Cardiac muscle cell (in vitro differentiated cells and primary cell): ENCODE measurements around the gene SEMA6C. TPM values are rescaled to one million over a fixed set of nuclear protein-coding genes. Genes with fewer than 3 reads are reported as not detected.

Experiments used
- DNase-seq, 2 donors: peaks; one replicate each; pipeline versions ENCODE4 v3.0.0 to v3.0.0-alpha.2; 2010 to 2017; ENCODE audit warnings: low read depth in 1 of 2, low spot score in 1 of 2
- H3K27ac ChIP-seq: fragments of 200-600 bp; sonication (generic); 2 replicates; pipeline ENCODE4 v1.5.1; 2016
- H3K27me3 ChIP-seq: fragments of 200-600 bp; sonication (generic); 2 replicates; pipeline ENCODE4 v1.6.0; 2016; ENCODE audit warnings: control low read depth
- H3K36me3 ChIP-seq: fragments of 200-600 bp; sonication (generic); 2 replicates; pipeline ENCODE4 v1.5.1; 2016; ENCODE audit warnings: control low read depth
- H3K4me1 ChIP-seq: fragments of 200-600 bp; sonication (generic); 2 replicates; pipeline ENCODE4 v1.8.1; 2017; ENCODE audit warnings: low read depth, mild to moderate bottlenecking, mixed run types
- H3K4me3 ChIP-seq: fragments of 200-600 bp; sonication (generic); 2 replicates; pipeline ENCODE4 v1.5.1; 2016; ENCODE audit warnings: mild to moderate bottlenecking
- H3K9me3 ChIP-seq: fragments of 200-600 bp; sonication (generic); 2 replicates; pipeline ENCODE4 v1.5.1; 2017; ENCODE audit warnings: low read depth, mild to moderate bottlenecking, control low read depth
- polyA plus RNA-seq: library from polyadenylated mRNA; unstranded; fragments of >200 nt; fragmentation: Nextera tagmentation; extraction: Ambion mirVana; gene quantifications from 2 replicates; pipeline ENCODE4 v1.2.1, GENCODE V29; 2016
- total RNA-seq: library from RNA; depleted of rRNA; stranded (reverse); fragments of >200 nt; gene quantifications from 2 replicates; pipeline ENCODE4 v1.2.3, GENCODE V29; 2016
- TF ChIP-seq, protein P1 (sequence below): IDR thresholded peaks from 2 replicates; pipeline ENCODE4 v1.5.1; 2012; ENCODE audit warnings: low read depth, mild to moderate bottlenecking, low read length

SEMA6C gene
- total and polyA plus RNA-seq, 2 experiments from 2014 or later = 23.3 to 28.1 TPM

DNA sequence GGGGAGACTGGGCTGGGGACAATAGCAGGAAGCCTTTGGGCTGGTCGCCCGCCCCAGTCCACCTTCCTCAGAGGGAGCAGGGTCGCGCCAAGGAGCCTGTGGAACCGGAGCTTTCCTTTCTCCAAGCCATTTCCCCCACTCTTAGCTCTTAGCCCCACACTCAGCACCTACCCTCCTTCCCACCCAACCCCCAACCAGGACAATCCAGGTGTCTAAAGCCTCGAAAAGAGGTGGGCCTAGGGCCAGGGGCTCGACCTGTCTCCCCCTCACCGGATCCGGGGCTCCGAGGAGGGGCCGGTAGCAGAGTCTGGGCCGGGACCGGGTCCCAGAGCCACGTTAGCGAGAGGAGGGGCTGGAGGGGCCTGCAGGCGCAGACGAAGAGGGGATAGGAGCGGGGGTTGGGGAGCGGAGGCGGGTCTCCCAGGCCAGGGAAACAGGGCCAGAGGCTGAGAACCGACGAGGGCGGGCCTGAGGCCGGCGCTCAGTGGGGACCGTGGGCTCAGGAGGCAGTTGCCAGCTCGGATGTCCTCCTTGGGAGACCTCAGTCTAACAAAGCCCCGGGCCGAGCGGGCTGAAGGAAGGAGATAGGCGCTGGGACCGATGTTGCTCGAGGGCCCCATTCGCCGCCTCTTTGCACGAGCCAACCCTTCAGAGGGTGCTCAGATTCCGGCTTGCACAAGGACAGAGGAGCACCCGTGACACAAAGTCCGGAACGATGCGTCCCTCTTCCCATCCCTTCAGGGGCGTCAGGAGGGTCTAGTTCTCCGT, 943 bp downstream of the SEMA6C start:
- Histone ChIP-seq H3K36me3 (no peaks in the 10 kb centered on the region), H3K9me3 (no peaks in the 10 kb centered on the region), H3K27me3 (no peaks in the 10 kb centered on the region), H3K4me1 (peaks cover 35% of the 10 kb centered on the region), H3K27ac (no peak overlapping the region), H3K4me3 (peak overlapping the region; percentile 64)
- DNase-seq = peak; percentile 24 to 35
- TF ChIP-seq, protein P1, sequence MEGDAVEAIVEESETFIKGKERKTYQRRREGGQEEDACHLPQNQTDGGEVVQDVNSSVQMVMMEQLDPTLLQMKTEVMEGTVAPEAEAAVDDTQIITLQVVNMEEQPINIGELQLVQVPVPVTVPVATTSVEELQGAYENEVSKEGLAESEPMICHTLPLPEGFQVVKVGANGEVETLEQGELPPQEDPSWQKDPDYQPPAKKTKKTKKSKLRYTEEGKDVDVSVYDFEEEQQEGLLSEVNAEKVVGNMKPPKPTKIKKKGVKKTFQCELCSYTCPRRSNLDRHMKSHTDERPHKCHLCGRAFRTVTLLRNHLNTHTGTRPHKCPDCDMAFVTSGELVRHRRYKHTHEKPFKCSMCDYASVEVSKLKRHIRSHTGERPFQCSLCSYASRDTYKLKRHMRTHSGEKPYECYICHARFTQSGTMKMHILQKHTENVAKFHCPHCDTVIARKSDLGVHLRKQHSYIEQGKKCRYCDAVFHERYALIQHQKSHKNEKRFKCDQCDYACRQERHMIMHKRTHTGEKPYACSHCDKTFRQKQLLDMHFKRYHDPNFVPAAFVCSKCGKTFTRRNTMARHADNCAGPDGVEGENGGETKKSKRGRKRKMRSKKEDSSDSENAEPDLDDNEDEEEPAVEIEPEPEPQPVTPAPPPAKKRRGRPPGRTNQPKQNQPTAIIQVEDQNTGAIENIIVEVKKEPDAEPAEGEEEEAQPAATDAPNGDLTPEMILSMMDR = no peak

DNA sequence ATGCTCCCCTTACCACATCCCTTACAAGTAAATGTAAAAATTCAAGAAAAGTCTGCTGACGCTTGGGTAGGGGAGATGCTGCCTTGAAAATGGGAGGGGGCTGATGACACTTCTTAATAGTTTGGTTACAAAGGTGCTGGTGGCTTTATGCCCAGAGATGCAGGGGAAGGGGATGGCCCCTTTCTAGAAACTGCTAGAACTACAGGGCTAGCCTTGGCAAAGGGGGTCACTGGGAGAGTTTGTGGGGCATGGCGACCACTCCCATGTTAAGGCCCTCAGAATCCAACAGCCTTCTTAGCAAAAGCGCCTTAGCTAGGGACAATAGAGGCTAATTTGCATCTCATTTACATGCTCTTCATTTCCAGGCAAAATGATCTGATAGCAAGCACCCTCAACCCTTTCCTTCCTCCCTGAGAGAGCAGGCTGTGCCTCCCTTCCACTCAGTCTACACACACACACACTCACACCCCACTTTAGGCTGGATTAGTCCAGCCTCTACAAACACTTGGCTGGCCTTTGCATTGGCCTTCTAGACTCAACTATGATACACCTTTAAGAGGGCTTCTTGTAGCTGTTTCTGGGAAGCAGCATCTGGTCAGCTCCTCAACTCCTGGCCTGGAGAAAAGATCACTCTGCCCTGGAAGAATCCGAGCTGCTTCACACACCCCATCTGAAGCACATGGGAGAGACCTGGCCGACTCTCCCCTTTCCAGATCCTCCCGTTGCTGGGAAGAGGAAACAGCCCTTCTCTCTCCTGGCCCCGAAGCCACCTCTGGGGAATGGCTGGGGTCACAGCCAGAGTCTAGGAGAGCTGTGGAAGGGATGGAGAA, 1.7 kb downstream of the SEMA6C start:
- peaks cover 2% of the 10 kb centered on the region for H3K36me3 ChIP-seq
- peak overlapping the region; percentile 64 for H3K4me3 ChIP-seq
- peaks cover 35% of the 10 kb centered on the region for H3K4me1 ChIP-seq
- H3K27ac ChIP-seq = no peak overlapping the region
- TF ChIP-seq, protein P1 = no peak
- H3K9me3 ChIP-seq = no peaks in the 10 kb centered on the region
- no peaks in the 10 kb centered on the region for H3K27me3 ChIP-seq
- peak; percentile 16 to 35 for DNase-seq

DNA sequence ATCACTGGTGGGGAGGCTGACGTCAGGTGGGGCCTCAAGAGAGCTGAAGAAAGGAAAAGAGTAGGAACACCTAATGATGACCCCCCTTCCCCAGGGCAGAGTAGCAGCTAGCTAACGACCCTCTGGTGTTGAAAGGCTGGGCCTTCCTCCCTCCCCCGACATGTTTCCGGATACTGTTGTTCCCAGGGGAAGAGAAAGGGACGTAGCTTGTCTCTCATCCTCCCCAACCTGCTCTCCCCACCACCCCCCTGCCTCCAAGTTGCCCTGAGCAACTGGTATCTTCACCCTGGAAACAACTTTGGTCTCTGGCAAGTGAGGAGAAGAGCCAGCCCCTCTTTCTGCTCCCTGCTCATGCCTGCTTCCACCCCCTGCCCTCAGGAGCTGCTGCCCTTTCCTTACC, 2.4 kb downstream of the SEMA6C start:
- H3K27me3 ChIP-seq = no peaks in the 10 kb centered on the region
- H3K9me3 ChIP-seq = no peaks in the 10 kb centered on the region
- TF ChIP-seq, protein P1 = no peak
- no peak overlapping the region for H3K27ac ChIP-seq
- peaks cover 35% of the 10 kb centered on the region for H3K4me1 ChIP-seq
- no peak overlapping the region for H3K4me3 ChIP-seq
- H3K36me3 ChIP-seq = peaks cover 3% of the 10 kb centered on the region
- no peak for DNase-seq

DNA sequence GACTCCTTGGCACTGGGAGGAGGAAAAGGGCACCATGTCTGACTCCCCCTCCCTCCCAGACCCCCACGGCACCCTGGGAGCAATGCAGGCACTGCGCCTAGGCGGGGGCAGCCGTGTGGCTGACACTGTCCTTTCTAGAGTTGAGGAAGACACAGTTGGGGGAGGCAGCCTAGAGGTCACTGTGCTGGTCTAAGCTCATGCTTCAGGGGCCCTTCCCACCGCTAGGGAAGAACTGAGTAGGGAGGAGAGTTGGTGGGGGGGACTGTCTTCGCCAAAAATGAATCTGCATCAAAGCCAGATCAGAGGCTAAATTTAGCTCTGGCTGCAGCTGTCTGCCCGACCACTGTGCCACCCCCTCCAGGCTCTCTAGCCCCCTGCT, 3.4 kb downstream of the SEMA6C start:
- DNase-seq = peak in 1 of 2 donors; percentile 58
- Histone ChIP-seq H3K4me1 (peaks cover 35% of the 10 kb centered on the region), H3K4me3 (no peak overlapping the region), H3K27me3 (no peaks in the 10 kb centered on the region), H3K27ac (peak overlapping the region; percentile 82), H3K36me3 (peaks cover 3% of the 10 kb centered on the region), H3K9me3 (no peaks in the 10 kb centered on the region)
- TF ChIP-seq, protein P1 = no peak

DNA sequence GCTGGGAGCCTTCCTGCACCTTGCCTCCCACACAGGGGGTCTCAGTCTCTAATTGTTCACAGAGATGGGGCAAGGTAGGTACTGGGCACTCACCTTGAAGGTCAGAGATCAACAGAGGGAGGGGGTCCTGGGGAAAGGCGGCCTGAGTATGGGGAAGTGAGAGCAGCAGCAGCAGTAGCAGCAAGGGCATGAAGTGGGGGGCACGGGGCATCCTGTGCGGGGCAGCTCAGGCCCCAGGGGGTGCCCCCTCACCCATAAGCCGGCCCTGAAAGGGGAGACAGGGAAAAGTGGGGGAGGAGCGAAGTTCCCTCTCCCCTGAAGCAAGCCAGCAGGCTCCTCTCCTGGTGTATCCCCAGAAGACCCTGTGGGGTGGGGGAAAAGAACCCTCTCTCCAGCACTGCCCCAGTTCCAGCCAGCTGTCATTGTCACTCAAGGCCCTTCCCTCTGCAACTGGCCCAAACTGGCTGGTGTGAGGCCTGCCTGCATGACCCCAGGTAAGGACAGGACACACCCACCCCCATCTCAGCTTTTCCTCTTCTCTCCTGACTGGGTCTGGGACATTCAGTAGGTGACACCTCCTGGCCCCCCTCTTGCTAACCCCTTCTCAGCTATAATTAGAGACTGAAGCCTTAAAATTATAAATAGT, 3.9 kb downstream of the SEMA6C start:
- DNase-seq = no peak
- H3K27ac ChIP-seq = peak overlapping the region; percentile 82
- H3K4me3 ChIP-seq = no peak overlapping the region
- peaks cover 3% of the 10 kb centered on the region for H3K36me3 ChIP-seq
- TF ChIP-seq, protein P1 = no peak
- peaks cover 35% of the 10 kb centered on the region for H3K4me1 ChIP-seq
- no peaks in the 10 kb centered on the region for H3K9me3 ChIP-seq
- no peaks in the 10 kb centered on the region for H3K27me3 ChIP-seq
